GM18520 (cell line): Measurements from ENCODE around the gene FERMT3.

ENCODE experiments used
- ATAC-seq: cut with Tn5 transposase; IDR thresholded peaks from one replicate; pipeline ENCODE4 v1.9.1; 2021; ENCODE audit not compliant: unreplicated experiment

The FERMT3 gene

DNA sequence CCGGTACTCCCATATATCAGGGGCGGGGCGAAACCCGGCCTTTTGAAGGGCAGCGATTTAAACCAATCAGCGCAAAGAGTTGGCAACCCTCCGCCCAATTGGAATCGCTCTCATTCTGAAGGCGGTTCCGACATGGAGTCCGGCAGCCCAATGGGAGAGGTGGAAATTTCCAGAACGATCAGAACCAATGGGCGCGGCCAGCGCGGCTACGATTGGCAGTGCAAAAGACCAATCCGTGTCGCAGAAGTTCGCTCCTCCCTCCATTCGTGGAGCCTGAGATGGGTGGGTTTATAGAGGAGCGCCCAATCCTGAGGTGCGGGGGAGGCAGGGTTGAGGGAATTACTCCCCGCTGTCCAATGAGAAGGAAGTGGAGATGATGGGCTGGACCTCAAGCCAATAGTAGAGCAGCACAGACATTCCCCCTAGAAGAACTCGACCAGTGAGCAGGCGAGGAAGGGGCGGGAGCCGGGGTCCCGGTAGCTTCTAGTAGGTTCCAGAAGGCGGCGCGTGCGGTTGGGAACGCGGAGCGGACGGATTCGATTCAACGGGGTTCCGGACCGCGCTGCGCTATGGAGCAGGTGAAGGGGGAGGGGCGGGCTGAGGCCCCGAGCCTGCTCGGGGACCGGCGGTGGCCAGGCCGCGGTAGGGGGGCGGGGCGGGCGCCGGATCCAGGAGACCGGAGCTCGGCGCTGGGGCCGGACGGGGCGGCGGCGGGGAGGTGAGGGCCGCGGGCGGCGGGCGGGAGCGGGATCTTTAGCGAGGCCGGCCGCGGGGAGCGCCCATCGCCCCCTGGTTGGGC, 20.6 kb upstream of the FERMT3 start, which contains the start of gene STIP1:
STIP1 (plus strand) TSS at position 479 of the 799 bp plus-strand sequence; CDS start at position 570, 91 bp downstream.
- ATAC-seq: peak; percentile 84

GRCh38 chr11:64186492-64187165, 19.9 kb upstream of the FERMT3 start:
- ATAC-seq: no peak

- ATAC-seq: no peak
Measured at GRCh38 chr11:64192434-64192833, 14.1 kb upstream of the FERMT3 start.

GRCh38 chr11:64196626-64197025, 9.9 kb upstream of the FERMT3 start:
- no peak for ATAC-seq

DNA sequence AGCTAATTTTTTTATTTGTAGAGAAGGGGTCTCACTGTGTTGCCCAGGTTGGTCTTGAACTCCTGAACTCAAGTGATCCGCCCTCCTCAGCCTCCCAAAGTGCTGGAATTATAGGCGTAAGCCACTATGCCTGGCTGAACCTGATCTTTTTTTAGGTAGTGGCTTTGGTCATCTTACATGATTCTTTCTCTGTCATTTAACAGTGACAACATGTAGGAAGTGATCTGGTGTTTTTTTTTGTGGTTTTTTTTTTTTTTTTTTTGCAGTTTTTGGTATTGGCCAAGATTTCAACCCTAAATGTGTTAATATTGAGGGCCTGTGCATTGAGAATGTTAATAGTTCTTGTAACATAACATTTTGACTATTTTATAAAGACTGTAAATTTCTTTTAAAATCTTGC, 8.0 kb upstream of the FERMT3 start:
- ATAC-seq: no peak

GRCh38 chr11:64201543-64201942, 5.0 kb upstream of the FERMT3 start:
- ATAC-seq: no peak

- ATAC-seq: no peak
Measured at GRCh38 chr11:64202992-64203391, 3.5 kb upstream of the FERMT3 start.

GRCh38 chr11:64203421-64204079, 3.0 kb upstream of the FERMT3 start:
- ATAC-seq: no peak

- ATAC-seq: no peak
Measured at GRCh38 chr11:64204080-64204440, 2.5 kb upstream of the FERMT3 start.

- ATAC-seq: no peak
Measured at GRCh38 chr11:64204464-64204989, 2.0 kb upstream of the FERMT3 start.

- peak; percentile 47 for ATAC-seq
Measured at GRCh38 chr11:64207256-64208085, 950 bp downstream of the FERMT3 start.

DNA sequence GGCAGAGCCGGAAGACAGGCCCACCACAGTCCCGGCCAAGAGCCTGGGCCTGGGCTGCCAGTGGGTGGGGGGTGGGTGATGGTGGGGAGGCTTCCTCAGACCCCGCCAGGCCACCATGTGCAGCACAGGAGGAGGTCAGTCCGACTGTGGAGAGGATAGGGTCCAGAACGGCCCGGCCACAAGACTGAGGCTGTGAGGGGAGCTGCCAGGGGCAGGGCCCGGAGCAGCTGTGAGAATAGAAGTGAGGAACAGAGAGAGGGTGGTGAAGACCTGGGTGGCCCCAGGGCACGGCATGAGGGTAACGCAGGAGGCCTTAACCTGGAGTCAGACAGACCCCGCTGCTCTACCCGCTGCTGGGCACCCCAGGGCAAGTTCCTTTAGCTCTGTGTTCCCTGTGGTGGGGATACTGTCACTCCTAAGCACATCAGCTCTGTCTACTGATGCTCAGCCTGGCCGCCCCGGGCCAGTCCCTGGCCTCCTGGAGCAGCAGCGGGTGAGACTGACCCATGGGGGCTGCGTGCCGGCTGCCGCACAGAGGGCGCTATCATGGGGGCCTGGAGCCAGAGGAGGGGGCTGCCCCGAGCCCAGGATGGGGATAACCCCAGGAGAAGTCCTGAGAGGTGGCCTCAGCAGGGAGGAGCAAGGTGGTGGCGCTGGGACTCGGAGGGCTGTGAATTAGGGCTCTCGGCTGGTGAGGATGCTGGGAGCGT, 1.7 kb downstream of the FERMT3 start:
- no peak for ATAC-seq

GRCh38 chr11:64208796-64209562, 2.5 kb downstream of the FERMT3 start:
- no peak for ATAC-seq

DNA sequence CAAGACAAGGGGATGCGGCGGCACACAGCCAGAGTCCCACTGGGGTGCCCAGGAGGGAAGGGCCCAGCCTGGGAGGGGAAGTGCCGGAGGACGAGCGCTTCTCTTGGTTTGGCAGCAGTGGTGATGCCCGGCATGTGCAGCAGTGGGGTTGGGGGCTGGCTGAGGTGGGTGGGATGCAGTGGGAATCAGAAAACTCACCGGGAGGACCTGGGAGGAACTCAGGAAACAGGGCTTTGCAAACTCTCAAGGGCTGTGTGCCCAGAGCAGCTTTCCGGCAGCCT, 3.0 kb downstream of the FERMT3 start:
- no peak for ATAC-seq

DNA sequence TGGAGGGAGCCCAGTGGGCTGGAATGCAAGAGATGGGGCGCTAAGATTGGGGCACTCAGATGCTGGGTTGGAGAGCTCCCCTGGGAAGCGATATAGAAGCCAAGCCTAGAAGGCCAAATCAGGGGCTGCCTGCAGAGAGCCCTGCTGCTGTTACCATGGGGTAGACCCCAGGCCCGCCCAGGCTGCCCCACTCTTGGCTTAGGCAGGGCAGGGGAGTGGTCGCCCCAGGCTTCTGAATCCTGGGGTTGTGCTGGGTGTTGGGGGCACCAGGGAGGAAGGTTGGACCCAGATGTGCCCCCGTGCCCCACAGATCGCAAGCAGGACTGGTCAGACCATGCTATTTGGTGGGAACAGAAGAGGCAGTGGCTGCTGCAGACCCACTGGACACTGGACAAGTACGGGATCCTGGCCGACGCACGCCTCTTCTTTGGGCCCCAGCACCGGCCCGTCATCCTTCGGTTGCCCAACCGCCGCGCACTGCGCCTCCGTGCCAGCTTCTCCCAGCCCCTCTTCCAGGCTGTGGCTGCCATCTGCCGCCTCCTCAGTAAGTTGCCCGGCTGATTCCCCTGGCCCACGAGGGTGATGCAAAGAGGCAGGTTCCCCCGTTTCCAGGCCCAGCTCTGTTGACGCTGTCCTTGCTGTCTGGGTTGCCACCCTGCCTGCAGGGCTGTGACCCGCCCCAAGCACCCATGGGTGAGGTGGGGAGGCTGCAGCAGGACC, 3.9 kb downstream of the FERMT3 start:
- no peak for ATAC-seq

GRCh38 chr11:64211181-64211872, 4.8 kb downstream of the FERMT3 start:
- ATAC-seq: no peak

- no peak for ATAC-seq
Measured at GRCh38 chr11:64216879-64217278, 10.4 kb downstream of the FERMT3 start.

GRCh38 chr11:64218628-64219353, 12.3 kb downstream of the FERMT3 start:
- ATAC-seq: no peak
